Activated naive CD4-positive, alpha-beta T cell treated with anti-CD3 and anti-CD28 coated beads, Interleukin-2, amount 50 U/mL, for 72 hours (primary cell): ENCODE data around the gene SCLY. TPM values are rescaled to one million over a fixed set of nuclear protein-coding genes. Genes with fewer than 3 reads are reported as not detected.

Experiments
- ATAC-seq, 2 donors: fragments of 150-1000 bp; cut with Tn5 transposase; 2 replicates each; pipeline ENCODE4 v1.10.0; 2021; ENCODE audit warnings: mild to moderate bottlenecking in 2 of 2, moderate library complexity in 2 of 2
- DNase-seq, 2 donors: peaks; one replicate each; pipeline ENCODE4 v3.0.0; 2021 to 2022; ENCODE audit warnings: low spot score in 2 of 2
- H3K27ac Mint-ChIP-seq, 2 donors: one replicate each; pipeline ENCODE4 v1.8.0; 2022; ENCODE audit warnings: mild to moderate bottlenecking in 2 of 2, mixed read lengths in 2 of 2
- H3K36me3 Mint-ChIP-seq, 2 donors: one replicate each; pipeline ENCODE4 v1.8.0; 2022; ENCODE audit warnings: mixed read lengths in 2 of 2
- H3K9me3 Mint-ChIP-seq, 2 donors: one replicate each; pipeline ENCODE4 v1.8.0; 2022; ENCODE audit warnings: mixed read lengths in 2 of 2
- total RNA-seq, 2 donors: library from RNA; stranded (reverse); gene quantifications; one replicate each; pipeline ENCODE4 v1.2.3, GENCODE V29; 2022

The SCLY gene
- total RNA-seq = 10 to 100 TPM; 58.0 to 75.2 TPM

- peak; percentile 95 to 98 for ATAC-seq
- peak within 1 kb of the TSS; percentile 92 to 97 for H3K27ac Mint-ChIP-seq
- H3K36me3 Mint-ChIP-seq = peaks cover 21 to 31% of the 10 kb centered on the region in 2 donors
- DNase-seq = peak; percentile 93 to 97
- peaks cover 0 to 4% of the 10 kb centered on the region in 2 donors for H3K9me3 Mint-ChIP-seq
Observed at GRCh38 chr2:238060542-238061314, at the start of gene SCLY. Gene SCLY, plus strand, starts transcription at chr2:238061001. Its CDS starts 54 bp downstream, at chr2:238061055.

- Mint-ChIP-seq H3K9me3 (no peaks in the 10 kb centered on the region), H3K27ac (peak overlapping the region in 1 of 2 donors; percentile 20), H3K36me3 (peaks cover under 1 to 4% of the 10 kb centered on the region in 2 donors)
- DNase-seq = no peak
- ATAC-seq = no peak
Observed at GRCh38 chr2:238013806-238014205, 47.0 kb upstream of the SCLY start.

- DNase-seq = no peak
- ATAC-seq = peak in 1 of 2 donors; percentile 13
- Mint-ChIP-seq H3K27ac (no peak overlapping the region), H3K9me3 (no peaks in the 10 kb centered on the region), H3K36me3 (peaks cover 0 to 7% of the 10 kb centered on the region in 2 donors)
Observed at GRCh38 chr2:238015705-238016104, 45.1 kb upstream of the SCLY start.

- H3K36me3 Mint-ChIP-seq = peaks cover 0 to 5% of the 10 kb centered on the region in 2 donors
- no peaks in the 10 kb centered on the region for H3K9me3 Mint-ChIP-seq
- no peak overlapping the region for H3K27ac Mint-ChIP-seq
- DNase-seq (no peak), ATAC-seq (no peak)
Observed at GRCh38 chr2:238016526-238016925, 44.3 kb upstream of the SCLY start.

- no peak for DNase-seq
- peak overlapping the region; percentile 36 to 90 for H3K27ac Mint-ChIP-seq
- no peaks in the 10 kb centered on the region for H3K9me3 Mint-ChIP-seq
- H3K36me3 Mint-ChIP-seq = peaks cover 0 to 9% of the 10 kb centered on the region in 2 donors
- ATAC-seq = no peak
Observed at GRCh38 chr2:238019962-238020361, 40.8 kb upstream of the SCLY start.

GRCh38 chr2:238020816-238021215 lies 40.0 kb upstream of the SCLY start:
- Mint-ChIP-seq H3K27ac (peak overlapping the region in 1 of 2 donors; percentile 36), H3K36me3 (peaks cover 0 to 15% of the 10 kb centered on the region in 2 donors), H3K9me3 (no peaks in the 10 kb centered on the region)
- ATAC-seq (no peak), DNase-seq (no peak)

- H3K27ac Mint-ChIP-seq = no peak overlapping the region
- DNase-seq = no peak
- ATAC-seq = no peak
- H3K36me3 Mint-ChIP-seq = peaks cover 3 to 17% of the 10 kb centered on the region in 2 donors
- H3K9me3 Mint-ChIP-seq = no peaks in the 10 kb centered on the region
Observed at GRCh38 chr2:238021327-238021726, 39.5 kb upstream of the SCLY start.

- ATAC-seq = no peak
- H3K9me3 Mint-ChIP-seq = no peaks in the 10 kb centered on the region
- peak overlapping the region in 1 of 2 donors; percentile 66 for H3K27ac Mint-ChIP-seq
- no peak for DNase-seq
- peaks cover 10 to 25% of the 10 kb centered on the region in 2 donors for H3K36me3 Mint-ChIP-seq
Observed at GRCh38 chr2:238022594-238023157, 38.1 kb upstream of the SCLY start.

GRCh38 chr2:238023608-238024007 lies 37.2 kb upstream of the SCLY start:
- ATAC-seq (no peak), DNase-seq (no peak)
- peaks cover 10 to 25% of the 10 kb centered on the region in 2 donors for H3K36me3 Mint-ChIP-seq
- H3K9me3 Mint-ChIP-seq = no peaks in the 10 kb centered on the region
- peak overlapping the region in 1 of 2 donors; percentile 76 for H3K27ac Mint-ChIP-seq

- Mint-ChIP-seq H3K36me3 (peaks cover 10 to 29% of the 10 kb centered on the region in 2 donors), H3K27ac (peak overlapping the region; percentile 33 to 76), H3K9me3 (no peaks in the 10 kb centered on the region)
- DNase-seq = peak; percentile 47 to 74
- peak; percentile 99 to 100 for ATAC-seq
Observed at GRCh38 chr2:238024986-238025385, 35.8 kb upstream of the SCLY start.

GRCh38 chr2:238025741-238026360 lies 35.0 kb upstream of the SCLY start:
- H3K27ac Mint-ChIP-seq = peak overlapping the region; percentile 68 to 79
- no peaks in the 10 kb centered on the region for H3K9me3 Mint-ChIP-seq
- ATAC-seq (no peak), DNase-seq (no peak)
- peaks cover 10 to 35% of the 10 kb centered on the region in 2 donors for H3K36me3 Mint-ChIP-seq

- DNase-seq (no peak), ATAC-seq (no peak)
- Mint-ChIP-seq H3K36me3 (peaks cover 10 to 37% of the 10 kb centered on the region in 2 donors), H3K27ac (peak overlapping the region in 1 of 2 donors; percentile 79), H3K9me3 (no peaks in the 10 kb centered on the region)
Observed at GRCh38 chr2:238027058-238027457, 33.7 kb upstream of the SCLY start.

- H3K27ac Mint-ChIP-seq = peak overlapping the region in 1 of 2 donors; percentile 48
- H3K36me3 Mint-ChIP-seq = peaks cover 10 to 40% of the 10 kb centered on the region in 2 donors
- DNase-seq (no peak), ATAC-seq (no peak)
- H3K9me3 Mint-ChIP-seq = no peaks in the 10 kb centered on the region
Observed at GRCh38 chr2:238027591-238028415, 33.0 kb upstream of the SCLY start.

- H3K9me3 Mint-ChIP-seq = no peaks in the 10 kb centered on the region
- DNase-seq (no peak), ATAC-seq (no peak)
- no peak overlapping the region for H3K27ac Mint-ChIP-seq
- H3K36me3 Mint-ChIP-seq = peaks cover 24 to 40% of the 10 kb centered on the region in 2 donors
Observed at GRCh38 chr2:238029853-238030252, 30.9 kb upstream of the SCLY start.

- DNase-seq = no peak
- H3K27ac Mint-ChIP-seq = no peak overlapping the region
- peaks cover 32 to 40% of the 10 kb centered on the region in 2 donors for H3K36me3 Mint-ChIP-seq
- no peak for ATAC-seq
- no peaks in the 10 kb centered on the region for H3K9me3 Mint-ChIP-seq
Observed at GRCh38 chr2:238030422-238031155, 30.2 kb upstream of the SCLY start.

GRCh38 chr2:238031751-238032150 lies 29.1 kb upstream of the SCLY start:
- ATAC-seq (no peak), DNase-seq (no peak)
- H3K9me3 Mint-ChIP-seq = no peaks in the 10 kb centered on the region
- H3K27ac Mint-ChIP-seq = no peak overlapping the region
- H3K36me3 Mint-ChIP-seq = peaks cover 29 to 39% of the 10 kb centered on the region in 2 donors
